IMR-90 (cell line): ENCODE measurements around the gene SEC24B. TPM values are rescaled to one million over a fixed set of nuclear protein-coding genes. Genes with fewer than 3 reads are reported as not detected.

Experiments used
- ATAC-seq: fragments of 200-7000 bp; cut with Tn5 transposase; 2 replicates; pipeline ENCODE4 v1.9.1; 2020; ENCODE audit warnings: low read depth, mild to moderate bottlenecking, moderate library complexity
- BruUV-seq: library from RNA; stranded (reverse); fragments of 400-500 nt; replicated peaks from 2 replicates; lab custom pipeline; 2021; lab: Mats Ljungman, UMichigan
- CTCF ChIA-PET: fragments of 300-600 bp; formaldehyde crosslinking; extraction: SDS; loops from one replicate; lab custom pipeline; 2021; ENCODE audit warnings: antibody characterized with exemption; lab: Yijun Ruan, JAX
- POLR2A ChIA-PET: fragments of 300-600 bp; sonication (Branson Sonifier 250); formaldehyde crosslinking; loops from one replicate; lab custom pipeline; 2022; ENCODE audit warnings: antibody characterized with exemption; ENCODE audit not compliant: unreplicated experiment; lab: Charles Lee
- DNase-seq: peaks from one replicate; pipeline ENCODE4 v3.0.0; 2013
- H2AFZ ChIP-seq: replicated peaks from 2 replicates; pipeline ENCODE3; 2013; ENCODE audit warnings: low read length, mild to moderate bottlenecking; ENCODE audit not compliant: poor library complexity
- H2AK5ac ChIP-seq: 2 replicates; pipeline ENCODE4 v1.6.1; 2013; ENCODE audit warnings: low read depth, low read length, inconsistent platforms
- H2AK9ac ChIP-seq: replicated peaks from 2 replicates; pipeline ENCODE3; 2013; ENCODE audit warnings: mild to moderate bottlenecking, low read depth, low read length, moderate library complexity; ENCODE audit not compliant: poor library complexity
- H2BK120ac ChIP-seq: 2 replicates; pipeline ENCODE4 v1.6.1; 2013; ENCODE audit warnings: low read depth, low read length, inconsistent platforms
- H2BK15ac ChIP-seq: 3 replicates; pipeline ENCODE4 v1.6.1; 2013; ENCODE audit warnings: low read depth, low read length, inconsistent platforms
- H2BK20ac ChIP-seq: 2 replicates; pipeline ENCODE4 v1.6.1; 2013; ENCODE audit warnings: low read depth, mild to moderate bottlenecking, inconsistent platforms, low read length, moderate library complexity
- H2BK5ac ChIP-seq: 2 replicates; pipeline ENCODE4 v1.6.1; 2013; ENCODE audit warnings: mild to moderate bottlenecking, low read depth, low read length, inconsistent platforms; ENCODE audit not compliant: poor library complexity, severe bottlenecking
- H3K14ac ChIP-seq: replicated peaks from 2 replicates; pipeline ENCODE4 v1.6.1; 2013; ENCODE audit warnings: low read depth, low read length, inconsistent platforms
- H3K18ac ChIP-seq: 2 replicates; pipeline ENCODE4 v1.6.1; 2013; ENCODE audit warnings: low read depth, low read length, control low read depth
- H3K23ac ChIP-seq: 2 replicates; pipeline ENCODE4 v1.6.1; 2013; ENCODE audit warnings: low read depth, low read length, inconsistent platforms
- H3K27ac ChIP-seq: 2 replicates; pipeline ENCODE4 v1.5.1; 2013; ENCODE audit warnings: mild to moderate bottlenecking, control low read depth, low read length; ENCODE audit not compliant: insufficient read depth
- H3K27me3 ChIP-seq: 2 replicates; pipeline ENCODE4 v1.6.1; 2013; ENCODE audit warnings: low read length; ENCODE audit not compliant: control insufficient read depth, insufficient read depth
- H3K36me3 ChIP-seq: 2 replicates; pipeline ENCODE4 v1.6.1; 2013; ENCODE audit warnings: low read length, mixed read lengths; ENCODE audit not compliant: control insufficient read depth, insufficient read depth
- H3K4ac ChIP-seq: 2 replicates; pipeline ENCODE4 v1.6.1; 2013; ENCODE audit warnings: low read depth, low read length, inconsistent platforms
- H3K4me1 ChIP-seq: 2 replicates; pipeline ENCODE4 v1.6.1; 2013; ENCODE audit warnings: low read length, mixed read lengths; ENCODE audit not compliant: control insufficient read depth, insufficient read depth
- H3K4me2 ChIP-seq: 2 replicates; pipeline ENCODE4 v1.6.1; 2013; ENCODE audit warnings: low read depth, mild to moderate bottlenecking, control low read depth, low read length, moderate library complexity
- H3K4me3 ChIP-seq: 2 replicates; pipeline ENCODE4 v1.5.1; 2013; ENCODE audit warnings: low read depth, mild to moderate bottlenecking, control low read depth, low read length, moderate library complexity; ENCODE audit not compliant: insufficient read depth
- H3K56ac ChIP-seq: 2 replicates; pipeline ENCODE4 v1.6.1; 2013; ENCODE audit warnings: low read length, inconsistent platforms; ENCODE audit not compliant: insufficient read depth; ENCODE audit errors: extremely low read depth
- H3K79me1 ChIP-seq, 2 experiments: 2 replicates each; pipeline ENCODE4 v1.6.1; 2013; ENCODE audit warnings: low read length in 2 of 2, inconsistent platforms in 1 of 2, low read depth in 1 of 2
- H3K9ac ChIP-seq: 2 replicates; pipeline ENCODE4 v1.6.1; 2013; ENCODE audit warnings: low read depth, low read length, control low read depth
- H3K9me1 ChIP-seq: 2 replicates; pipeline ENCODE4 v1.6.1; 2013; ENCODE audit warnings: low read length, inconsistent platforms; ENCODE audit not compliant: insufficient read depth
- H3K9me3 ChIP-seq: 2 replicates; pipeline ENCODE4 v1.6.1; 2013; ENCODE audit warnings: low read length; ENCODE audit not compliant: control insufficient read depth, insufficient read depth
- H4K20me1 ChIP-seq: 2 replicates; pipeline ENCODE4 v1.6.1; 2013; ENCODE audit warnings: low read length, inconsistent platforms; ENCODE audit not compliant: insufficient read depth
- H4K5ac ChIP-seq: 2 replicates; pipeline ENCODE4 v1.6.1; 2013; ENCODE audit warnings: mild to moderate bottlenecking, low read depth, low read length, control low read depth
- H4K8ac ChIP-seq, 2 experiments: 2 replicates each; pipeline ENCODE4 v1.6.1; 2013; ENCODE audit warnings: low read depth in 2 of 2, low read length in 2 of 2, control low read depth in 1 of 2, inconsistent platforms in 1 of 2
- H4K91ac ChIP-seq: 2 replicates; pipeline ENCODE4 v1.6.1; 2013; ENCODE audit warnings: low read depth, low read length, inconsistent platforms; ENCODE audit not compliant: insufficient read depth
- MXI1 ChIP-seq: IDR thresholded peaks from 2 replicates; pipeline ENCODE4 v1.6.1; 2012; ENCODE audit warnings: low read depth, mild to moderate bottlenecking, low read length, moderate library complexity, borderline replicate concordance
- RAD21 ChIP-seq: IDR thresholded peaks from 2 replicates; pipeline ENCODE4 v1.6.1; 2012; ENCODE audit warnings: low read length, improper control_type of control experiment
- WGBS, 2 experiments: methylation state at CpG; one replicate each; pipeline versions ENCODE4 v1.1.5 to v1.1.7; 2013; ENCODE audit warnings: missing lambda C conversion rate in 2 of 2; ENCODE audit not compliant: insufficient read length in 1 of 2; ENCODE audit errors: extremely low coverage in 2 of 2; 5-methylcytosine and 5-hydroxymethylcytosine counted together
- dilution Hi-C: fragments of 300-500 bp; cut with HindIII; formaldehyde crosslinking; loops from one replicate; pipeline ENCODE4 v1.14.3; 2018; ENCODE audit warnings: low sequenced_read_pairs; ENCODE audit not compliant: unreplicated experiment
- in situ Hi-C: fragments of 300-500 bp; cut with MboI; formaldehyde crosslinking; loops from 3 replicates; pipeline ENCODE4 v1.14.3; 2019; ENCODE audit warnings: low sequenced_read_pairs, inconsistent platforms, mixed read lengths
- intact Hi-C: fragments of 100-400 bp; cut with micrococcal nuclease; formaldehyde crosslinking; loops from 2 replicates; pipeline ENCODE4 v1.10.0; 2022
- polyA plus RNA-seq, 3 experiments: library from polyadenylated mRNA; depleted of rRNA; stranded (reverse); fragments of >200 nt; gene quantifications; 2 replicates each; pipeline ENCODE4 v1.2.3, GENCODE V29; 2012; ENCODE audit warnings: low replicate concordance in 1 of 3
- total RNA-seq: library from RNA; depleted of rRNA; stranded (reverse); fragments of >200 nt; gene quantifications from 2 replicates; pipeline ENCODE4 v1.2.3, GENCODE V29; 2012

SEC24B gene
- total and polyA plus RNA-seq, 2 of the 4 experiments (the other 2 are of a cell fraction) = 19.0 to 27.4 TPM

- POLR2A ChIA-PET = no interaction called here
- no peak overlapping the region for H4K91ac ChIP-seq
- CTCF ChIA-PET = interaction anchor here (1.8 kb wide), 1 partner anchor 14 kb away, joined by 6 read pairs; the partner anchor contains the start of gene MCUB
- no TSS peak for BruUV-seq
- no peak overlapping the region for H3K14ac ChIP-seq
- no peak overlapping the region for H2AK5ac ChIP-seq
- H3K56ac ChIP-seq = no peak overlapping the region
- intact Hi-C loops (no loop called here), in situ Hi-C loops (no loop called here), dilution Hi-C loops (no loop called here)
- no peak overlapping the region for H2AFZ ChIP-seq
- H2BK120ac ChIP-seq = no peak overlapping the region
- H3K23ac ChIP-seq = no peak overlapping the region
- no peak overlapping the region for H4K8ac ChIP-seq
- no peaks in the 10 kb centered on the region for H3K9me1 ChIP-seq
- H3K79me1 ChIP-seq = no peaks in the 10 kb centered on the region; a peak in 2 of 4 replicates
- H4K5ac ChIP-seq = no peak overlapping the region
- H2BK15ac ChIP-seq = no peak overlapping the region
- no peak overlapping the region for H3K9ac ChIP-seq
- no peak overlapping the region for H3K4ac ChIP-seq
- H2BK20ac ChIP-seq = no peak overlapping the region
- H3K27me3 ChIP-seq = no peaks in the 10 kb centered on the region
- no peak overlapping the region for H2BK5ac ChIP-seq
- no peaks in the 10 kb centered on the region for H3K36me3 ChIP-seq
- H3K4me1 ChIP-seq = no peaks in the 10 kb centered on the region
- no CpG with 5 or more reads among the region's 7 CpGs for WGBS, 2 experiments
- H3K4me2 ChIP-seq = no peak overlapping the region
- no peak overlapping the region for H3K4me3 ChIP-seq
- no peak overlapping the region for H3K27ac ChIP-seq
- no peaks in the 10 kb centered on the region for H4K20me1 ChIP-seq
- DNase-seq = no peak
- no peak overlapping the region for H3K18ac ChIP-seq
- ATAC-seq = no peak
- no peak overlapping the region for H2AK9ac ChIP-seq
- TF ChIP-seq MXI1 (no peak), RAD21 (no peak)
- no peaks in the 10 kb centered on the region for H3K9me3 ChIP-seq
Measured at GRCh38 chr4:109574931-109575804, 141.6 kb downstream of the SEC24B start.
